SK-N-SH treated with all-trans-retinoic acid at 6 μM for 48 hours (cell line): ENCODE measurements around the gene DNAJC15.

Experiments used
- ATAC-seq: fragments of 200-7000 bp; cut with Tn5 transposase; 3 replicates; pipeline ENCODE4 v1.9.1; 2020; ENCODE audit warnings: mild to moderate bottlenecking, moderate library complexity
- ARNTL ChIP-seq: fragments of 450-650 bp; formaldehyde crosslinking; IDR thresholded peaks from 2 replicates; pipeline ENCODE4 v1.5.0; 2020; ENCODE audit warnings: low read depth, mild to moderate bottlenecking, moderate library complexity, borderline replicate concordance
- BACH2 ChIP-seq: fragments of 250-450 bp; sonication (Bioruptor Pico); IDR thresholded peaks from 2 replicates; pipeline ENCODE4 v1.9.0; 2021; ENCODE audit warnings: mild to moderate bottlenecking, borderline replicate concordance
- CSDC2 ChIP-seq: fragments of 250-450 bp; sonication (Bioruptor Pico); IDR thresholded peaks from 2 replicates; pipeline ENCODE4 v1.5.0; 2020; ENCODE audit warnings: mild to moderate bottlenecking, moderate library complexity
- ESRRG ChIP-seq: fragments of 250-450 bp; sonication (Bioruptor Pico); IDR thresholded peaks from 2 replicates; pipeline ENCODE4 v1.6.1; 2021; ENCODE audit warnings: mild to moderate bottlenecking
- GLIS3 ChIP-seq: fragments of 250-450 bp; sonication (Bioruptor Pico); IDR thresholded peaks from 2 replicates; pipeline ENCODE4 v1.5.0; 2020; ENCODE audit warnings: mild to moderate bottlenecking, moderate library complexity
- ISL1 ChIP-seq: fragments of 250-450 bp; sonication (Bioruptor Pico); IDR thresholded peaks from 2 replicates; pipeline ENCODE4 v2.1.2; 2022; ENCODE audit warnings: mild to moderate bottlenecking, moderate library complexity
- OSR1 ChIP-seq: fragments of 250-450 bp; sonication (Bioruptor Pico); IDR thresholded peaks from 2 replicates; pipeline ENCODE4 v1.8.0; 2022; ENCODE audit warnings: moderate library complexity, mild to moderate bottlenecking, inconsistent platforms
- PPARA ChIP-seq: fragments of 250-450 bp; sonication (Bioruptor Pico); IDR thresholded peaks from 2 replicates; pipeline ENCODE4 v1.5.0; 2020; ENCODE audit warnings: mild to moderate bottlenecking, borderline replicate concordance
- SNAI2 ChIP-seq: fragments of 250-450 bp; sonication (Bioruptor Pico); IDR thresholded peaks from 2 replicates; pipeline ENCODE4 v1.5.0; 2020; ENCODE audit warnings: mild to moderate bottlenecking, moderate library complexity
- TOX ChIP-seq: fragments of 250-450 bp; sonication (Bioruptor Pico); IDR thresholded peaks from 2 replicates; pipeline ENCODE4 v1.8.0; 2021; ENCODE audit warnings: mild to moderate bottlenecking, moderate library complexity, borderline replicate concordance
- ZC3H10 ChIP-seq: fragments of 250-450 bp; sonication (Bioruptor Pico); IDR thresholded peaks from 2 replicates; pipeline ENCODE4 v1.5.1; 2021; ENCODE audit warnings: mild to moderate bottlenecking, moderate library complexity
- ZFP3 ChIP-seq: fragments of 250-450 bp; sonication (Bioruptor Pico); IDR thresholded peaks from 2 replicates; pipeline ENCODE4 v1.5.0; 2020; ENCODE audit warnings: mild to moderate bottlenecking, moderate library complexity
- ZFP30 ChIP-seq: fragments of 450-650 bp; formaldehyde crosslinking; IDR thresholded peaks from 2 replicates; pipeline ENCODE4 v1.5.0; 2022; ENCODE audit warnings: mild to moderate bottlenecking, moderate library complexity
- ZNF565 ChIP-seq: fragments of 450-650 bp; formaldehyde crosslinking; conservative IDR thresholded peaks from 2 replicates; pipeline ENCODE4 v1.5.0; 2020; ENCODE audit warnings: low read depth, mild to moderate bottlenecking, moderate library complexity
- ZNF70 ChIP-seq: fragments of 450-650 bp; formaldehyde crosslinking; IDR thresholded peaks from 2 replicates; pipeline ENCODE4 v1.5.0; 2020; ENCODE audit warnings: mild to moderate bottlenecking, moderate library complexity
- TF ChIP-seq, protein P1 (sequence below): fragments of 250-450 bp; sonication (Bioruptor Pico); IDR thresholded peaks from 2 replicates; pipeline ENCODE4 v1.8.0; 2021; ENCODE audit warnings: low read depth, mild to moderate bottlenecking, moderate library complexity, borderline replicate concordance
- TF ChIP-seq, protein P2 (sequence below): fragments of 250-450 bp; sonication (Bioruptor Pico); IDR thresholded peaks from 2 replicates; pipeline ENCODE4 v1.5.0; 2020; ENCODE audit warnings: mild to moderate bottlenecking, moderate library complexity
- TF ChIP-seq, protein P3 (sequence below): fragments of 250-450 bp; sonication (Bioruptor Pico); IDR thresholded peaks from 2 replicates; pipeline ENCODE4 v1.5.1; 2021; ENCODE audit warnings: mild to moderate bottlenecking, moderate library complexity
- TF ChIP-seq, protein P4 (sequence below): fragments of 250-450 bp; sonication (Bioruptor Pico); IDR thresholded peaks from 2 replicates; pipeline ENCODE4 v1.8.0; 2020; ENCODE audit warnings: mild to moderate bottlenecking, moderate library complexity, borderline replicate concordance

DNAJC15 gene

DNA sequence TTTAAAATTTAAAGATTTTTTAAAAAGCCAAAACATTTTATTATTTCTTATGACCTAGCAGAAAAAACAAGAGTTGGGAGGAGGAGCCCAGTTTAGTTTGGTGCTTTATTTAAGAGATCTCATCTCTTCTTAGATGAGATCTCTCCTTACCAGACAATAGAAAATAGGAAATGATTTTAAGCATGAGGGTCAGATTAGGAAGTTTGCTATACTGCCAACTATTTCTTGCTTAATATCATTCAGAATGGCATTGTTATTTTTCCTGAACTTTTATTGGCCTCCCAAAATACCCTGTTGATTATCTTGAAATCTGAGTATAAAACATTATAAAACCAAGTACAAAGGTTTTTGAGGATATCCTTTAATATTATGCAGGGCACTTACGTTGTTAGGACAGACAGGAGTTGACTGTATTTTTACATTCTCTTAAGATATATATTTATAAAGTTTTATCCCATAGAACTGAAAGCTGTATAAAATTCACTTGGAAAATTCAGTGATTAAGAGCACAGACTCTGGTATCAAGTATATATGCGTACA, 56.1 kb downstream of the DNAJC15 start (continued):
- TF ChIP-seq, protein P1, sequence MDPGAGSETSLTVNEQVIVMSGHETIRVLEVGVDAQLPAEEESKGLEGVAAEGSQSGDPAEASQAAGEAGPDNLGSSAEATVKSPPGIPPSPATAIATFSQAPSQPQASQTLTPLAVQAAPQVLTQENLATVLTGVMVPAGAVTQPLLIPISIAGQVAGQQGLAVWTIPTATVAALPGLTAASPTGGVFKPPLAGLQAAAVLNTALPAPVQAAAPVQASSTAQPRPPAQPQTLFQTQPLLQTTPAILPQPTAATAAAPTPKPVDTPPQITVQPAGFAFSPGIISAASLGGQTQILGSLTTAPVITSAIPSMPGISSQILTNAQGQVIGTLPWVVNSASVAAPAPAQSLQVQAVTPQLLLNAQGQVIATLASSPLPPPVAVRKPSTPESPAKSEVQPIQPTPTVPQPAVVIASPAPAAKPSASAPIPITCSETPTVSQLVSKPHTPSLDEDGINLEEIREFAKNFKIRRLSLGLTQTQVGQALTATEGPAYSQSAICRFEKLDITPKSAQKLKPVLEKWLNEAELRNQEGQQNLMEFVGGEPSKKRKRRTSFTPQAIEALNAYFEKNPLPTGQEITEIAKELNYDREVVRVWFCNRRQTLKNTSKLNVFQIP (CRISPR knock-in tag), result no peak

DNA sequence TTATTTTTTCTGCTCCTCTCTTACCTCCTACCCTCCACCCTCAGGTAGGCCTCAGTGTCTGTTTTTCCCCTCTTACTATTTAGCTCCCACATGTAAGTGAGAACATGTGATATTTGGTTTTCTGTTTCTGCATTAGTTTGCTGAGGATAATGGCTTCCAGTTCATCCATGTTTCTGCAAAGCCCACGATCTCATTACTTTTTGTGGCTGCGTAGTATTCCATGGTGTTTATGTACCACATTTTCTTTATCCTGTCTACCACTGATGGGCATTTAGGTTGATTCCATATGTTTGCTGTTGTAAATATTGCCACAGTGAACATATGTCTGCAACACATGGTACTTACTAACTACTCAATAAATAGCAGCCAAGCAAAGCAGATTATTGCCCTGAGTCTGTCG, 56.8 kb downstream of the DNAJC15 start:
- TF ChIP-seq PPARA (CRISPR knock-in tag) (no peak), ISL1 (CRISPR knock-in tag) (no peak), TOX (CRISPR knock-in tag) (no peak), BACH2 (CRISPR knock-in tag) (no peak), ZFP3 (no peak), ZNF70 (CRISPR knock-in tag) (no peak), SNAI2 (CRISPR knock-in tag) (no peak), ZC3H10 (CRISPR knock-in tag) (no peak), CSDC2 (CRISPR knock-in tag) (no peak), ESRRG (no peak), ARNTL (CRISPR knock-in tag) (no peak), ZNF565 (CRISPR knock-in tag) (no peak)
- TF ChIP-seq, protein P2, sequence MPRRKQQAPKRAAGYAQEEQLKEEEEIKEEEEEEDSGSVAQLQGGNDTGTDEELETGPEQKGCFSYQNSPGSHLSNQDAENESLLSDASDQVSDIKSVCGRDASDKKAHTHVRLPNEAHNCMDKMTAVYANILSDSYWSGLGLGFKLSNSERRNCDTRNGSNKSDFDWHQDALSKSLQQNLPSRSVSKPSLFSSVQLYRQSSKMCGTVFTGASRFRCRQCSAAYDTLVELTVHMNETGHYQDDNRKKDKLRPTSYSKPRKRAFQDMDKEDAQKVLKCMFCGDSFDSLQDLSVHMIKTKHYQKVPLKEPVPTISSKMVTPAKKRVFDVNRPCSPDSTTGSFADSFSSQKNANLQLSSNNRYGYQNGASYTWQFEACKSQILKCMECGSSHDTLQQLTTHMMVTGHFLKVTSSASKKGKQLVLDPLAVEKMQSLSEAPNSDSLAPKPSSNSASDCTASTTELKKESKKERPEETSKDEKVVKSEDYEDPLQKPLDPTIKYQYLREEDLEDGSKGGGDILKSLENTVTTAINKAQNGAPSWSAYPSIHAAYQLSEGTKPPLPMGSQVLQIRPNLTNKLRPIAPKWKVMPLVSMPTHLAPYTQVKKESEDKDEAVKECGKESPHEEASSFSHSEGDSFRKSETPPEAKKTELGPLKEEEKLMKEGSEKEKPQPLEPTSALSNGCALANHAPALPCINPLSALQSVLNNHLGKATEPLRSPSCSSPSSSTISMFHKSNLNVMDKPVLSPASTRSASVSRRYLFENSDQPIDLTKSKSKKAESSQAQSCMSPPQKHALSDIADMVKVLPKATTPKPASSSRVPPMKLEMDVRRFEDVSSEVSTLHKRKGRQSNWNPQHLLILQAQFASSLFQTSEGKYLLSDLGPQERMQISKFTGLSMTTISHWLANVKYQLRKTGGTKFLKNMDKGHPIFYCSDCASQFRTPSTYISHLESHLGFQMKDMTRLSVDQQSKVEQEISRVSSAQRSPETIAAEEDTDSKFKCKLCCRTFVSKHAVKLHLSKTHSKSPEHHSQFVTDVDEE, result no peak
- TF ChIP-seq, protein P1 (CRISPR knock-in tag), result no peak
- TF ChIP-seq, protein P3, sequence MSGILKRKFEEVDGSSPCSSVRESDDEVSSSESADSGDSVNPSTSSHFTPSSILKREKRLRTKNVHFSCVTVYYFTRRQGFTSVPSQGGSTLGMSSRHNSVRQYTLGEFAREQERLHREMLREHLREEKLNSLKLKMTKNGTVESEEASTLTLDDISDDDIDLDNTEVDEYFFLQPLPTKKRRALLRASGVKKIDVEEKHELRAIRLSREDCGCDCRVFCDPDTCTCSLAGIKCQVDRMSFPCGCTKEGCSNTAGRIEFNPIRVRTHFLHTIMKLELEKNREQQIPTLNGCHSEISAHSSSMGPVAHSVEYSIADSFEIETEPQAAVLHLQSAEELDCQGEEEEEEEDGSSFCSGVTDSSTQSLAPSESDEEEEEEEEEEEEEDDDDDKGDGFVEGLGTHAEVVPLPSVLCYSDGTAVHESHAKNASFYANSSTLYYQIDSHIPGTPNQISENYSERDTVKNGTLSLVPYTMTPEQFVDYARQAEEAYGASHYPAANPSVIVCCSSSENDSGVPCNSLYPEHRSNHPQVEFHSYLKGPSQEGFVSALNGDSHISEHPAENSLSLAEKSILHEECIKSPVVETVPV (CRISPR knock-in tag), result no peak
- TF ChIP-seq, protein P4, sequence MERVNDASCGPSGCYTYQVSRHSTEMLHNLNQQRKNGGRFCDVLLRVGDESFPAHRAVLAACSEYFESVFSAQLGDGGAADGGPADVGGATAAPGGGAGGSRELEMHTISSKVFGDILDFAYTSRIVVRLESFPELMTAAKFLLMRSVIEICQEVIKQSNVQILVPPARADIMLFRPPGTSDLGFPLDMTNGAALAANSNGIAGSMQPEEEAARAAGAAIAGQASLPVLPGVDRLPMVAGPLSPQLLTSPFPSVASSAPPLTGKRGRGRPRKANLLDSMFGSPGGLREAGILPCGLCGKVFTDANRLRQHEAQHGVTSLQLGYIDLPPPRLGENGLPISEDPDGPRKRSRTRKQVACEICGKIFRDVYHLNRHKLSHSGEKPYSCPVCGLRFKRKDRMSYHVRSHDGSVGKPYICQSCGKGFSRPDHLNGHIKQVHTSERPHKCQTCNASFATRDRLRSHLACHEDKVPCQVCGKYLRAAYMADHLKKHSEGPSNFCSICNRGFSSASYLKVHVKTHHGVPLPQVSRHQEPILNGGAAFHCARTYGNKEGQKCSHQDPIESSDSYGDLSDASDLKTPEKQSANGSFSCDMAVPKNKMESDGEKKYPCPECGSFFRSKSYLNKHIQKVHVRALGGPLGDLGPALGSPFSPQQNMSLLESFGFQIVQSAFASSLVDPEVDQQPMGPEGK, result no peak
- no peak for ATAC-seq

DNA sequence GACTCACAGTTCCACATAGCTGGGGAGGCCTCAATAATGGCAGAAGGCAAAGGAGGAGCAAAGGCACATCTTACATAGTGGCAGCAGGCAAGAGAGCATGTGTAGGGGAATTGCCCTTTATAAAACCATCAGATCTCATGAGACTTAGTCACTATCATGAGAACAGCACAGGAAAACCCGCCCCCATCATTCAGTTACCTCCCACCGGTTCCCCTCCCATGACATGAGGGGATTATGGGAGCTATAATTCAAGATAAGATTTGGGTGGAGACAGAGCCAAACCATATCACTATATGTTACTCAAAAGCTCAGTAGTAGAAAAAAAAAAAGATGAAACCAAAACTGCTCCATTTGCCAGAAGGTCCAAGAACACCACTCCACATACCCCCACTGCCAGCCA, 58.5 kb downstream of the DNAJC15 start:
- ATAC-seq, result no peak
- TF ChIP-seq, protein P3 (CRISPR knock-in tag), result no peak
- TF ChIP-seq, protein P1 (CRISPR knock-in tag), result no peak
- no peak for TF ChIP-seq OSR1 (CRISPR knock-in tag)
- no peak for TF ChIP-seq ZC3H10 (CRISPR knock-in tag)
- TF ChIP-seq, protein P4, result no peak
- no peak for TF ChIP-seq GLIS3 (CRISPR knock-in tag)
- no peak for TF ChIP-seq ZFP30 (CRISPR knock-in tag)
- no peak for TF ChIP-seq PPARA (CRISPR knock-in tag)
- TF ChIP-seq, all 23 proteins: peak for 0
